Neuronal stem cell (in vitro differentiated cells): ENCODE results near the gene TMPRSS12.
"Not testable (repeated sequence)": the region's sequence is repeated elsewhere in the genome, so short reads cannot be mapped to it uniquely, and the experiment has no call there.

Experiments
- DNase-seq: peaks from one replicate; pipeline ENCODE4 v3.0.0-alpha.2; 2013; ENCODE audit warnings: low spot score
- H2AFZ ChIP-seq: one replicate; pipeline ENCODE4 v1.6.1; 2013; ENCODE audit warnings: mild to moderate bottlenecking, low read length, inconsistent platforms
- H2AK5ac ChIP-seq: 2 replicates; pipeline ENCODE4 v1.6.1; 2013; ENCODE audit warnings: low read depth, mild to moderate bottlenecking, inconsistent platforms, low read length, moderate library complexity, mixed read lengths
- H2BK120ac ChIP-seq: 2 replicates; pipeline ENCODE4 v1.6.1; 2013; ENCODE audit warnings: low read depth, mild to moderate bottlenecking, inconsistent platforms, low read length, moderate library complexity, mixed read lengths
- H2BK12ac ChIP-seq: one replicate; pipeline ENCODE4 v1.6.1; 2013; ENCODE audit warnings: low read length, inconsistent platforms
- H2BK15ac ChIP-seq: 2 replicates; pipeline ENCODE4 v1.6.1; 2013; ENCODE audit warnings: mild to moderate bottlenecking, low read length, inconsistent platforms, mixed read lengths
- H2BK5ac ChIP-seq: one replicate; pipeline ENCODE4 v1.6.1; 2013; ENCODE audit warnings: inconsistent platforms, mild to moderate bottlenecking, low read length, moderate library complexity
- H3K14ac ChIP-seq: one replicate; pipeline ENCODE4 v1.6.1; 2013; ENCODE audit warnings: low read length, inconsistent platforms
- H3K18ac ChIP-seq: 2 replicates; pipeline ENCODE4 v1.6.1; 2013; ENCODE audit warnings: low read length, inconsistent platforms
- H3K23ac ChIP-seq: 2 replicates; pipeline ENCODE4 v1.6.1; 2013; ENCODE audit warnings: low read depth, mild to moderate bottlenecking, mixed read lengths, low read length, inconsistent platforms; ENCODE audit not compliant: poor library complexity
- H3K27ac ChIP-seq: replicated peaks from 3 replicates; pipeline ENCODE4 v1.5.1; 2013; ENCODE audit warnings: low read length, inconsistent platforms
- H3K27me3 ChIP-seq, 3 experiments: 2 replicates each; pipeline ENCODE4 v1.6.1; 2013; ENCODE audit warnings: low read length in 3 of 3, mild to moderate bottlenecking in 2 of 3, inconsistent platforms in 1 of 3, low read depth in 1 of 3, mixed read lengths in 1 of 3, moderate library complexity in 1 of 3; ENCODE audit not compliant: control insufficient read depth in 3 of 3, insufficient read depth in 3 of 3
- H3K36me3 ChIP-seq, 2 donors: replicated peaks in 1 of 2; 2 replicates each; pipeline ENCODE4 v1.6.1; 2013; ENCODE audit warnings: low read length in 2 of 2; ENCODE audit not compliant: control insufficient read depth in 2 of 2, insufficient read depth in 2 of 2
- H3K4ac ChIP-seq: 2 replicates; pipeline ENCODE4 v1.6.1; 2013; ENCODE audit warnings: inconsistent platforms, mild to moderate bottlenecking, low read length, moderate library complexity
- H3K4me1 ChIP-seq, 2 donors: 1 replicate in 1 of 2; 2 replicates in 1 of 2; pipeline ENCODE4 v1.6.1; 2013; ENCODE audit warnings: low read length in 2 of 2, low read depth in 1 of 2; ENCODE audit not compliant: control insufficient read depth in 2 of 2, insufficient read depth in 1 of 2
- H3K4me2 ChIP-seq: one replicate; pipeline ENCODE4 v1.6.1; 2013; ENCODE audit warnings: mild to moderate bottlenecking, low read length, inconsistent platforms; ENCODE audit not compliant: insufficient read depth, poor library complexity, severe bottlenecking
- H3K4me3 ChIP-seq, 2 donors: 2 replicates each; pipeline ENCODE4 v1.5.1; 2013; ENCODE audit warnings: low read length in 2 of 2, mild to moderate bottlenecking in 2 of 2, inconsistent platforms in 1 of 2, moderate library complexity in 1 of 2
- H3K79me1 ChIP-seq: one replicate; pipeline ENCODE4 v1.6.1; 2013; ENCODE audit warnings: low read depth, mild to moderate bottlenecking, inconsistent platforms, low read length, moderate library complexity
- H3K9ac ChIP-seq: one replicate; pipeline ENCODE4 v1.6.1; 2013; ENCODE audit warnings: mild to moderate bottlenecking, low read depth, low read length, inconsistent platforms; ENCODE audit not compliant: poor library complexity
- H3K9me3 ChIP-seq, 2 donors: replicated peaks in 1 of 2; 2 replicates each; pipeline versions ENCODE3 to v1.6.1; 2013; ENCODE audit warnings: low read length in 2 of 2, mild to moderate bottlenecking in 2 of 2, inconsistent platforms in 1 of 2, low read depth in 1 of 2, mixed read lengths in 1 of 2, moderate library complexity in 1 of 2; ENCODE audit not compliant: control insufficient read depth in 2 of 2, insufficient read depth in 1 of 2
- H4K8ac ChIP-seq: one replicate; pipeline ENCODE4 v1.6.1; 2013; ENCODE audit warnings: low read depth, mild to moderate bottlenecking, inconsistent platforms, low read length, moderate library complexity
- H4K91ac ChIP-seq: one replicate; pipeline ENCODE4 v1.6.1; 2013; ENCODE audit warnings: low read length, low read depth, mild to moderate bottlenecking, inconsistent platforms; ENCODE audit not compliant: poor library complexity
- WGBS, 2 donors: extraction: QIAGEN DNeasy Blood & Tissue Kit; methylation state at CpG; one replicate each; pipeline ENCODE4 v1.1.7; 2013; ENCODE audit warnings: missing lambda C conversion rate in 2 of 2, mixed read lengths in 1 of 2; ENCODE audit not compliant: insufficient read length in 2 of 2, insufficient replicate concordance in 1 of 2; ENCODE audit errors: extremely low coverage in 2 of 2; 5-methylcytosine and 5-hydroxymethylcytosine counted together

The TMPRSS12 gene

GRCh38 chr12:50823724-50824123 lies 19.0 kb upstream of the TMPRSS12 start:
- H2BK5ac ChIP-seq, H4K91ac ChIP-seq, H3K4me1 ChIP-seq, H3K18ac ChIP-seq, H3K23ac ChIP-seq, H2BK120ac ChIP-seq, H2AFZ ChIP-seq, H3K4me3 ChIP-seq, H3K79me1 ChIP-seq, H4K8ac ChIP-seq, H2BK15ac ChIP-seq, H3K9me3 ChIP-seq, H3K27ac ChIP-seq, H3K14ac ChIP-seq, H3K4me2 ChIP-seq, H2AK5ac ChIP-seq, H3K4ac ChIP-seq, H2BK12ac ChIP-seq, H3K27me3 ChIP-seq, H3K9ac ChIP-seq, DNase-seq: not testable (repeated sequence)
- no CpG with 5 or more reads among the region's 11 CpGs for WGBS, 2 donors
- H3K36me3 ChIP-seq = peaks cover 0 to 16% of the 10 kb centered on the region in 2 donors

- Histone ChIP-seq H3K4me1 (no peaks in the 10 kb centered on the region), H2BK15ac (no peak overlapping the region), H3K9me3 (no peaks in the 10 kb centered on the region), H3K18ac (no peak overlapping the region), H3K4me3 (no peak overlapping the region), H2BK120ac (no peak overlapping the region), H3K27ac (no peak overlapping the region), H2BK12ac (no peak overlapping the region), H3K14ac (no peak overlapping the region), H3K4me2 (no peak overlapping the region), H2BK5ac (no peak overlapping the region), H4K91ac (no peak overlapping the region), H3K9ac (no peak overlapping the region), H2AK5ac (no peak overlapping the region), H3K27me3 (no peaks in the 10 kb centered on the region), H3K4ac (no peak overlapping the region), H3K23ac (no peak overlapping the region), H3K79me1 (no peaks in the 10 kb centered on the region), H3K36me3 (peaks cover 0 to 5% of the 10 kb centered on the region in 2 donors), H2AFZ (peak overlapping the region; percentile 14), H4K8ac (no peak overlapping the region)
- no CpG with 5 or more reads among the region's 4 CpGs for WGBS, 2 donors
- no peak for DNase-seq
Observed at GRCh38 chr12:50824914-50825313, 17.8 kb upstream of the TMPRSS12 start.

- no peak overlapping the region for H2BK5ac ChIP-seq
- H4K8ac ChIP-seq = no peak overlapping the region
- no CpG with 5 or more reads among the region's 2 CpGs for WGBS, 2 donors
- no peaks in the 10 kb centered on the region for H3K27me3 ChIP-seq
- no peak overlapping the region for H4K91ac ChIP-seq
- H3K9ac ChIP-seq = no peak overlapping the region
- H3K4me2 ChIP-seq = no peak overlapping the region
- H2AFZ ChIP-seq = peak overlapping the region; percentile 14
- H3K4me3 ChIP-seq = no peak overlapping the region
- H3K18ac ChIP-seq = no peak overlapping the region
- no peak overlapping the region for H2AK5ac ChIP-seq
- peaks cover 0 to under 1% of the 10 kb centered on the region in 2 donors for H3K36me3 ChIP-seq
- H3K14ac ChIP-seq = no peak overlapping the region
- H2BK120ac ChIP-seq = no peak overlapping the region
- H3K4ac ChIP-seq = no peak overlapping the region
- H3K23ac ChIP-seq = no peak overlapping the region
- no peaks in the 10 kb centered on the region for H3K9me3 ChIP-seq
- H2BK12ac ChIP-seq = no peak overlapping the region
- H3K79me1 ChIP-seq = no peaks in the 10 kb centered on the region
- peak; percentile 24 for DNase-seq
- H3K4me1 ChIP-seq = no peaks in the 10 kb centered on the region
- H3K27ac ChIP-seq = no peak overlapping the region
- H2BK15ac ChIP-seq = no peak overlapping the region
Observed at GRCh38 chr12:50825372-50825838, 17.3 kb upstream of the TMPRSS12 start.

- Histone ChIP-seq H2BK5ac (no peak overlapping the region), H3K9ac (no peak overlapping the region)
- WGBS, 2 donors = no CpG with 5 or more reads among the region's 1 CpG
Observed at GRCh38 chr12:50828121-50828520, 14.6 kb upstream of the TMPRSS12 start.

More at GRCh38 chr12:50828121-50828520, 14.6 kb upstream of the TMPRSS12 start:
- Histone ChIP-seq H4K91ac (no peak overlapping the region), H3K27ac (no peak overlapping the region), H3K4me2 (no peak overlapping the region), H3K14ac (no peak overlapping the region), H3K23ac (no peak overlapping the region), H2BK15ac (no peak overlapping the region), H2BK12ac (no peak overlapping the region), H3K4me3 (no peak overlapping the region), H2BK120ac (no peak overlapping the region), H3K36me3 (no peaks in the 10 kb centered on the region), H3K27me3 (no peaks in the 10 kb centered on the region), H3K9me3 (peaks cover 3 to 6% of the 10 kb centered on the region in 2 donors), H3K4me1 (no peaks in the 10 kb centered on the region), H3K18ac (no peak overlapping the region), H3K79me1 (no peaks in the 10 kb centered on the region), H4K8ac (no peak overlapping the region), H2AFZ (peak overlapping the region; percentile 24), H2AK5ac (no peak overlapping the region), H3K4ac (no peak overlapping the region)
- DNase-seq = no peak
